Amniotic stem cell (primary cell): ENCODE measurements around the gene PC.
"Not testable (repeated sequence)": the region's sequence is repeated elsewhere in the genome, so short reads cannot be mapped to it uniquely, and the experiment has no call there.

Experiments
- DNase-seq: peaks from one replicate; lab custom pipeline; 2025; lab: John Stamatoyannopoulos, UW

PC gene

GRCh38 chr11:66842896-66843775, 115.0 kb downstream of the PC start, which contains the start of gene RCE1:
Gene RCE1, plus strand, starts transcription at chr11:66843441. Its CDS starts 15 bp downstream, at chr11:66843456.
- peak; percentile 72 for DNase-seq

- no peak for DNase-seq
Observed at GRCh38 chr11:66842501-66842895, 115.7 kb downstream of the PC start.

GRCh38 chr11:66841861-66842260, 116.3 kb downstream of the PC start:
- DNase-seq: no peak

DNA sequence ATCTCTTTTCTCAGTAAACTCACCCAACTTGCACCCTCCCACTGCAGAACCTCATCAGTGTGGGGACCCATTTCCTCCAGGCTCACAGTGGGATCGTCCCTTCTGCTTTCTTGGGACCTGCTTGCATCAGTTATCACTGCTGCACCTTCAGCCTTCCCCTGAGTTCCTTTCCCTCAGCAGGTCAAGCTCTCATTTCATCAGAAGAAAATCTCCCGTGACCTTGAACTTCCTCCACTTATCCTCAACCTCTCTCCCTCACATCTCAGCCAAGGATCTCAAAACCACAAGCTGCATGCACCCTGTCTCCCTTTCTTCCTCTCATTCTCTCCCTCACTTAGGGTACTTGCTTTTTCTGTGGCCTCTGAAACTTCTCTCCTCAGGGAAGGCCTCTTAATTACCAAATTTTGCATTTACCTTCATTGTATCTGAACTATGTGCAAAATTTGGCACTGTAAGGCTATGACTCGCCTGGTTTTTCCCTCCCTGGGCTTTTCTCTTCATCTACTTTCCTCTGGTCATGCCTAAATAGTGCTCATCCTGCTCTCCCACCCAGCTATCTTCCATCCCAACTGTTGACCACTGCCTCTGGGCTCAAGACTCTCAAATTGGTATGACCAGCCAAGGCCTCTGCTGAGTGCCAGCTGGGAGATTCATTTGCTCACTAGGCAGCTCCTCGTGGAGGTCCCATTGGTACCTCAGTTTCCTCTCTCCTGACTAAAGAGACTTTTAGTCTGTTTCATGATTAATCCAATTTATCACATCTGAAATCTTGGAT, 117.7 kb downstream of the PC start:
- no peak for DNase-seq

DNA sequence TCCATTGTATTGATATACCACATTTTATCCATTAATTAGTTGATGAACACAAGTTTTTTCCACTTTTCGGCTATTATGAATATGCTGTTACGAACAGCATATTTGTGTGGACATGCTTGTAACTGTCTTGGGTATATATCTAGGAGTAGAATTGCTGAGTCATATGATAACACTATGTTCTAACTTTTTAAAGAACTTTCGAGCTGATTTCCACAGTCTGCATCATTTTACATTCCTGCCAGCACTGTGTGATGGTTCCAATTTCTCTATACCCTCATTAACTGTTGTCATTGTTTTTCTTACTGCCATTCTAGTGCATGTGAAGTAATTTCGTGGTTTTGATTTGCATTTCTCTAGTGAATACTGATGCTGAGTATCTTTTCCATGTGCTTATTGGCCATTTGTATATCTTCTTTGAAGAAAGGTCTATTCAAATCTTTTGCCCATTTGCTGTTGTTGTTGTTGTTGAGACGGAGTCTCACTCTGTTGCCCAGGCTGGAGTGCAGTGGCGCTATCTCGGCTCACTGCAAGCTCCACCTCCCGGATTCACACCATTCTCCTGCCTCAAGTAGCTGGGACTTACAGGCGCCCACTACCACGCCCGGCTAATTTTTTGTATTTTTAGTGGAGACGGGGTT, 122.3 kb downstream of the PC start:
- no peak for DNase-seq

DNA sequence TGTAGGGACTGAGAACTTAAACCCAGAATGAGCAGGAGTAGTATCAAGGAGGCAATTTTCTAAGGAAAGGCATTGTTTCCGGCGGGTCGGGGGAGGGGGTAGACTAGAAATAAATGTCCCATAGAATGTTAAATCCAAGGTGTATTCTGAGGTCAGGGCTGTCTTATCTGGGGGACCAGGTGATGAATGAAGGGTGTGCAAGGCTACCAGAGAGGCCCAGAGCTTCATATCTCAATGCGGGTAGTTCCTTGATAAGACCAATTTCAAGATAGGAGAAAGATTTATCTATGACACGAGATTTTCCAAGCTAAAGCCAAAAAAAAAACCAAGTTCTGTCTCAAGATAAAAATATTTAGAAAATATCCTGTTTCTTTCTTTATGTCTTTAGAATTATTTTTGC, 123.2 kb downstream of the PC start:
- DNase-seq: no peak

- DNase-seq: no peak
Observed at GRCh38 chr11:66834539-66834845, 123.7 kb downstream of the PC start.

DNA sequence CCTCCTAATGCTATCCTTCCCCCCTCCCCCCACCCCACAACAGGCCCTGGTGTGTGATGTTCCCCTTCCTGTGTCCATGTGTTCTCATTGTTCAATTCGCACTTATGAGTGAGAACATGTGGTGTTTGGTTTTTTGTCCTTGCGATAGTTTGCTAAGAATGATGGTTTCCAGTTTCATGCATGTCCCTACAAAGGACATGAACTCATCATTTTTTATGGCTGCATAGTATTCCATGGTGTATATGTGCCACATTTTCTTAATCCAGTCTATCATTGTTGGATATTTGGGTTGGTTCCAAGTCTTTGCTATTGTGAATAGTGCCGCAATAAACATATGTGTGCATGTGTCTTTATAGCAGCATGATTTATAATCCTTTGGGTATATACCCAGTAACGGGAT, 133.6 kb downstream of the PC start:
- not testable (repeated sequence) for DNase-seq

- DNase-seq: no peak
Observed at GRCh38 chr11:66823700-66824099, 134.5 kb downstream of the PC start.

DNA sequence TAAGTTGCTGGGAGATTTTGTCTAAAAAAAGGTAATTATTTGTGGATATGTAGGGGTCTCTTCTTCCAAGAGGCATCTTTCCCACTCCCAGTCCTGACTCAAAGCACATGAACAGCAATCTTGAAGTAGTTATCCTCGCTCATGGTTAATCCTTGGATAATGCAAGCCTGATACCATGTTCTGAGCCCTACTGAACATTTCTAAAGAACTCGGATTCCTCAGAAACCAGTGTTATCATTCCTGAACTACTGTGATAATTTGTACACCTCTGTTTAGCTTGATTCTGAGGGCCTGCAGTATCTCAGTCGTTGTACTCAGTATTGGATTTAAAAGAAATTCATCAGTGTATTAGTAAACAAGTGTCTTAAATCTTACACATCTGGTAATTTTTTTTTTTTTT, 137.3 kb downstream of the PC start:
- no peak for DNase-seq

- no peak for DNase-seq
Observed at GRCh38 chr11:66820381-66820780, 137.8 kb downstream of the PC start.

DNA sequence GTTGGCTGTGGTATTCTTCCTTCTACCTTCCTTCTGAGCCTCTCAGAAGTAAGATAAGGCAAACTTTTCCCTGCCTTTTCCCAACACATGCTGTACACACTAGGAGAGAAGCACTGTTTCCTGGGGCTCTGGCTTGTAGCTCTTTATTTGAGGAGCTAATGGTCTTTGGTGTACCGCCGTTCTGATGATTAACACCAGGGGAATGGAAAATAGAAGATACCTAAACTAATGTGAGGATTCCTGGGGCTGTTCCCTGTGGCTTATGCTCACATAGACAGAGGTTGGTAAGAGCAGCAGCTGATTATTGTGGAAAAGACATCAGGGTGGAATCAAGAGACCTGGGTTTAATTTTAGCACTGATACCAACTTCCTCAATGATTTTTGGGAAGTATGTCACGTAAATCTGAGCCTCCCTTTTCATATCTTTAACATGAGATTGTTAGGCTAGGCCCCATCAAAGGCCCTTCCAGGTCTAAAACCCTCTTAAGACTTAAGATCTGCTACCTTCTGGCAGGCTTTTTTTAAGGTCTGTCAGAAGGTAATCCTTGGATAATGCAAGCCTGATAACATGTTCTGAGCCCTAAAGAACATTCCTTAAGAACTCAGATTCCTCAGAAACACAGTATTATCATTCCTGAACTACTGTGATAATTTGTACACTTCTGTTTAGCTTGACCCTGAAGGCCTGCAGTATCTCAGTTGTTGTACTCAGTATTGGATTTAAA, 139.8 kb downstream of the PC start:
- DNase-seq: no peak

- no peak for DNase-seq
Observed at GRCh38 chr11:66815646-66816045, 142.5 kb downstream of the PC start.

- DNase-seq: no peak
Observed at GRCh38 chr11:66814678-66815077, 143.5 kb downstream of the PC start.

- no peak for DNase-seq
Observed at GRCh38 chr11:66810576-66811185, 147.5 kb downstream of the PC start.

- no peak for DNase-seq
Observed at GRCh38 chr11:66809592-66809991, 148.6 kb downstream of the PC start.

- no peak for DNase-seq
Observed at GRCh38 chr11:66800720-66801428, 157.3 kb downstream of the PC start.

DNA sequence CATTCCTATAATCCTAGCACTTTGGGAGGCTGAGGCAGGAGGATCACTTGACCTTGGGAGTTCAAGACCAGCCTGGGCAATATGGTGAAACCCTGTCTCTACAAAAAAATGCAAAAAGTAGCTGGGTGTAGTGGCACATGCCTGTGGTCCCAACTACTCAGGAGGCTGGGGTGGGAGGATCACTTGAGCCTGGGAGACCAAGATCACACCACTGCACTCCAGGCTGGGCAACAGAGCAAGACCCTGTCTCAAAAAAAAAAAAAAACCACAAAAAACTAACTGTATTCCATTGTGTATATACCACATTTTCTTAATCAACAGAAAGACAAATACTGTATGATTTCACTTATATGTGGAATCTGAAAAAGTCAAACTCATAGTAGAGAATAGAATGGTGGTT, 158.4 kb downstream of the PC start:
- DNase-seq: not testable (repeated sequence)
